Activated B cell treated with CpG ODN at 0.5 μM for 24 hours (primary cell): ENCODE data around the gene PNRC2. TPM values are rescaled to one million over a fixed set of nuclear protein-coding genes. Genes with fewer than 3 reads are reported as not detected.

Experiments
- ATAC-seq: fragments of 200-7000 bp; cut with Tn5 transposase; one replicate; pipeline ENCODE4 v1.10.0; 2021; ENCODE audit warnings: low read depth, mild to moderate bottlenecking, moderate library complexity
- CTCF ChIA-PET: fragments of 350-600 bp; sonication (Branson Sonifier 250); formaldehyde crosslinking; loops from one replicate; lab custom pipeline; 2021; ENCODE audit warnings: antibody characterized with exemption; lab: Charles Lee
- POLR2A ChIA-PET: fragments of 350-600 bp; sonication (Branson Sonifier 250); formaldehyde crosslinking; loops from one replicate; lab custom pipeline; 2021; ENCODE audit warnings: antibody characterized with exemption; lab: Charles Lee
- DNase-seq: peaks from one replicate; pipeline ENCODE4 v3.0.0; 2022
- H3K27ac Mint-ChIP-seq: one replicate; pipeline ENCODE4 v1.8.0; 2020; ENCODE audit warnings: mixed read lengths
- H3K27me3 Mint-ChIP-seq: one replicate; pipeline ENCODE4 v1.8.0; 2021; ENCODE audit warnings: mixed read lengths
- H3K36me3 Mint-ChIP-seq: one replicate; pipeline ENCODE4 v1.8.0; 2021; ENCODE audit warnings: low read depth, mixed read lengths
- H3K4me1 Mint-ChIP-seq: one replicate; pipeline ENCODE4 v1.8.0; 2021; ENCODE audit warnings: mixed read lengths
- H3K4me3 Mint-ChIP-seq: one replicate; pipeline ENCODE4 v1.8.0; 2020; ENCODE audit warnings: mild to moderate bottlenecking, mixed read lengths
- H3K9me3 Mint-ChIP-seq: one replicate; pipeline ENCODE4 v1.8.0; 2020; ENCODE audit warnings: mixed read lengths
- CTCF ChIP-seq: fragments of 200-600 bp; IDR thresholded peaks from one replicate; pipeline ENCODE4 v1.8.0; 2022; ENCODE audit warnings: antibody characterized with exemption, mild to moderate bottlenecking
- intact Hi-C: fragments of 100-400 bp; cut with micrococcal nuclease; formaldehyde crosslinking; loops from one replicate; pipeline ENCODE4 v1.15.1; 2024
- total RNA-seq: library from RNA; stranded (reverse); gene quantifications from 2 replicates; pipeline ENCODE4 v1.2.3, GENCODE V29; 2022

The PNRC2 gene
- total RNA-seq, 1 donor from 2014 or later = 184 TPM

GRCh38 chr1:23913212-23913880 lies 46.3 kb upstream of the PNRC2 start, which contains the start of gene CNR2:
Gene CNR2 (minus strand): TSS chr1:23913362. CDS start chr1:23875617, 37,745 bp downstream.
- CTCF ChIA-PET = interaction anchor here (0.5 to 5.9 kb wide), 7 partner anchors 12 to 141 kb away, joined by 3 to 188 read pairs (median 3); partner anchors contain the start of gene HMGCL
- H3K9me3 Mint-ChIP-seq = no peaks in the 10 kb centered on the region
- peak; percentile 53 for ATAC-seq
- DNase-seq = peak; percentile 51
- H3K4me3 Mint-ChIP-seq = peak within 1 kb of the TSS; percentile 98
- no peaks in the 10 kb centered on the region for H3K27me3 Mint-ChIP-seq
- peaks cover 41% of the 10 kb centered on the region for H3K36me3 Mint-ChIP-seq
- TF ChIP-seq CTCF = no peak
- peaks cover 82% of the 10 kb centered on the region for H3K4me1 Mint-ChIP-seq
- H3K27ac Mint-ChIP-seq = peak within 1 kb of the TSS; percentile 99
- POLR2A ChIA-PET = interaction anchor here (0.6 to 7.5 kb wide), 24 partner anchors 8 to 277 kb away, joined by 3 to 208 read pairs (median 7); partner anchors contain the start of genes FUCA1, GALE, HMGCL and LYPLA2
- intact Hi-C loops = loop anchor here (1.0 kb wide), 2 partner anchors 14 to 75 kb away; no protein-coding TSS in a partner anchor

- ATAC-seq (no peak), DNase-seq (no peak)
- CTCF ChIA-PET = interaction anchor here (2.4 to 5.9 kb wide), 3 partner anchors 103 to 144 kb away, joined by 31 to 188 read pairs (median 91); no protein-coding TSS in a partner anchor
- TF ChIP-seq CTCF = no peak
- H3K9me3 Mint-ChIP-seq = no peaks in the 10 kb centered on the region
- peaks cover 74% of the 10 kb centered on the region for H3K4me1 Mint-ChIP-seq
- POLR2A ChIA-PET = interaction anchor here (0.7 to 2.9 kb wide), 9 partner anchors 11 to 107 kb away, joined by 3 to 34 read pairs (median 10); partner anchors contain the start of genes FUCA1 and PNRC2
- H3K4me3 Mint-ChIP-seq = no peak overlapping the region
- peak overlapping the region; percentile 99 for H3K27ac Mint-ChIP-seq
- intact Hi-C loops = no loop called here
- no peaks in the 10 kb centered on the region for H3K27me3 Mint-ChIP-seq
- H3K36me3 Mint-ChIP-seq = peaks cover 29% of the 10 kb centered on the region
Observed at GRCh38 chr1:23914921-23915320, 44.7 kb upstream of the PNRC2 start.

- intact Hi-C loops = no loop called here
- Mint-ChIP-seq H3K4me1 (peaks cover 74% of the 10 kb centered on the region), H3K9me3 (no peaks in the 10 kb centered on the region), H3K27ac (peak overlapping the region; percentile 99), H3K4me3 (no peak overlapping the region), H3K36me3 (peaks cover 26% of the 10 kb centered on the region), H3K27me3 (no peaks in the 10 kb centered on the region)
- ChIA-PET POLR2A (interaction anchor here (0.6 to 2.9 kb wide), 11 partner anchors 12 to 137 kb away, joined by 3 to 34 read pairs (median 8); partner anchors contain the start of genes FUCA1, PITHD1 and PNRC2), CTCF (interaction anchor here (1.6 to 5.9 kb wide), 8 partner anchors 12 to 145 kb away, joined by 7 to 188 read pairs (median 14); no protein-coding TSS in a partner anchor)
- no peak for TF ChIP-seq CTCF
- no peak for DNase-seq
- no peak for ATAC-seq
Observed at GRCh38 chr1:23915466-23915865, 44.2 kb upstream of the PNRC2 start.

- ChIA-PET CTCF (interaction anchor here (0.6 to 5.9 kb wide), 42 partner anchors 8 to 419 kb away, joined by 3 to 188 read pairs (median 6); partner anchors contain the start of genes FUCA1, GALE, HMGCL and RPL11), POLR2A (interaction anchor here (0.6 to 2.9 kb wide), 28 partner anchors 8 to 189 kb away, joined by 3 to 34 read pairs (median 6); partner anchors contain the start of genes FUCA1, GALE, HMGCL and PITHD1)
- TF ChIP-seq CTCF = peak; percentile 37
- Mint-ChIP-seq H3K9me3 (no peaks in the 10 kb centered on the region), H3K36me3 (peaks cover 18% of the 10 kb centered on the region), H3K27ac (peak overlapping the region; percentile 99), H3K4me1 (peaks cover 69% of the 10 kb centered on the region), H3K27me3 (no peaks in the 10 kb centered on the region), H3K4me3 (peak overlapping the region; percentile 61)
- ATAC-seq (peak; percentile 72), DNase-seq (peak; percentile 50)
- intact Hi-C loops = loop anchor here (1.0 to 2.0 kb wide), 7 partner anchors 15 to 144 kb away; partner anchors contain the start of genes FUCA1, GALE, HMGCL and PNRC2
Observed at GRCh38 chr1:23916209-23917131, 43.2 kb upstream of the PNRC2 start.
